Measurements from ENCODE around the gene HAGHL.
"Not testable (repeated sequence)": the region's sequence is repeated elsewhere in the genome, so short reads cannot be mapped to it uniquely, and the experiment has no call there.

The HAGHL gene

GRCh38 chr16:772959-773358 lies 46.1 kb downstream of the HAGHL start:
- no peaks in the 10 kb centered on the region for H3K9me3 ChIP-seq (ENCODE audit: control insufficient read depth, insufficient read depth, low read depth, low read length)
- ChIA-PET POLR2A (interaction anchor here (0.6 to 1.2 kb wide), 3 partner anchors 10 to 393 kb away, joined by 3 to 5 read pairs (median 4); no protein-coding TSS in a partner anchor), CTCF (interaction anchor here (1.1 to 1.4 kb wide), 2 partner anchors 12 to 60 kb away, joined by 4 to 6 read pairs; no protein-coding TSS in a partner anchor)
- H3K4me3 ChIP-seq (ENCODE audit: low read depth, low read length): no peak overlapping the region
- H3K4me1 ChIP-seq (ENCODE audit: control insufficient read depth, insufficient read depth, low read length): no peaks in the 10 kb centered on the region
- H3K36me3 ChIP-seq (ENCODE audit: control insufficient read depth in 2 of 2, insufficient read depth in 1 of 2, low read length in 2 of 2): no peaks in the 10 kb centered on the region
- no peak overlapping the region for H3K27ac ChIP-seq (ENCODE audit: extremely low read depth, low read depth, low read length)
- no peak for TF ChIP-seq ZNF335 (tag by site-specific recombination; conservative IDR thresholded peaks at IDR 0.05)
- TF ChIP-seq GFI1B (tag by site-specific recombination; IDR thresholded peaks at IDR 0.05): no peak
- no peak for TF ChIP-seq KLF8 (tag by site-specific recombination; IDR thresholded peaks at IDR 0.05)
- TF ChIP-seq ZFP41 (tag by site-specific recombination; IDR thresholded peaks at IDR 0.05; ENCODE audit: borderline replicate concordance): no peak
- TF ChIP-seq SCRT2 (tag by site-specific recombination; IDR thresholded peaks at IDR 0.05): peak; percentile 64; the same call in 1 of the 2 replicates

DNA sequence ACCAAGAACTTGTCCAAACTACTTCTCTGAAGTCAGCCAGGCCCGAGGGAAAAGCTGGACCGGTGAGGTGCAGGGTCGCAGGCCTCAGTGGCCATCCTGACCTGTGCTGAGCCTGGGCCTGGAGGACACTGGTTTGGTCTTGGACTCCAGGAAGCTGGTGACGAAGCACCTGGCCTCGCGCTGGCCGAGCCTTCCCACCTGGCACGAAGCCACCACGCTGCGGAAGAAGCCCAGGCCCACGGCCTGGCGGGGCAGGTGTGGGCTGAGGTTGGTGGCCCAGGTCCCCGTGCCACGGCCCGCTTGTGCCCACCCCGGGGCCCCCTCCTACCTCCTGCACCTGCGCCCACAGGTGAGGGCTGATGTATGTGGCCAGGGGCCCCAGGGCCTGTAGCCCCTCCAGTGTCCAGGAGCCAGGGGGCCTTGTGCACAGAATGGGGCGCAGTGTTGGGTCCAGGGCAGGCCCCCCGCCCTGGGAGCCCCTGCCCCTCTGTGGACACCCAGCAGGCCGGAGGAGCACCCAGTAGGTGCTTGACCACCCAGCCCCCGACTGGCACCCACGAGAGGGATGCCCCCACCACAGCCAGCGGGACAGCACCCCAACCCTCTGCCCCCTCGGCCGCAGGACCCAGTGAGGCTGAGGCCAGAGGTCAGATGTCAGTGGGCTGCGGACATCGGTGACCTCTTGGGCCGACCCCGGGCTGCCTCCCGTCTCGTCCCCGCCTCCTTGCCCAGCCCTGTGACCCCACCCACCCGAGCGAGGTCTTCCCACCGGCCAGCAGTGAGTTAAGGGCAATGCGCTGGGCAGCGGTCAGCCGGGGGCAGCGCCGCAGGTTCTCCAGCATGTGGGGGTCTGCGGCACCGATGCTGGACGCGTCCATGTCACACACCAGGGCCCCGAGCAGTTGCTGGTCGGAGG lies 47.4 kb downstream of the HAGHL start:
- Histone ChIP-seq H3K4me3 (ENCODE audit: low read depth, low read length) (no peak overlapping the region), H3K9me3 (ENCODE audit: control insufficient read depth, insufficient read depth, low read depth, low read length) (no peaks in the 10 kb centered on the region), H3K4me1 (ENCODE audit: control insufficient read depth, insufficient read depth, low read length) (no peaks in the 10 kb centered on the region), H3K27ac (ENCODE audit: extremely low read depth, low read depth, low read length) (no peak overlapping the region), H3K36me3 (ENCODE audit: control insufficient read depth in 2 of 2, insufficient read depth in 1 of 2, low read length in 2 of 2) (no peaks in the 10 kb centered on the region)
- CTCF ChIA-PET: no interaction called here
- POLR2A ChIA-PET: interaction anchor here (1.2 kb wide), 1 partner anchor 391 kb away, joined by 4 read pairs; no protein-coding TSS in a partner anchor
- TF ChIP-seq ZNF138 (tag by site-specific recombination; IDR thresholded peaks at IDR 0.05; ENCODE audit: borderline replicate concordance) (no peak), BCL11B (tag by site-specific recombination; IDR thresholded peaks at IDR 0.05; ENCODE audit: low read depth) (peak; percentile 84)

GRCh38 chr16:775236-775796 lies 48.4 kb downstream of the HAGHL start:
- Histone ChIP-seq H3K36me3 (ENCODE audit: control insufficient read depth in 2 of 2, insufficient read depth in 1 of 2, low read length in 2 of 2) (no peaks in the 10 kb centered on the region), H3K4me1 (ENCODE audit: control insufficient read depth, insufficient read depth, low read length) (no peaks in the 10 kb centered on the region), H3K27ac (ENCODE audit: extremely low read depth, low read depth, low read length) (no peak overlapping the region), H3K4me3 (ENCODE audit: low read depth, low read length) (no peak overlapping the region), H3K9me3 (ENCODE audit: control insufficient read depth, insufficient read depth, low read depth, low read length) (no peaks in the 10 kb centered on the region)
- TF ChIP-seq ZFHX2 (tag by site-specific recombination; conservative IDR thresholded peaks at IDR 0.05): peak; percentile 55
- TF ChIP-seq EGR2 (tag by site-specific recombination; IDR thresholded peaks at IDR 0.05; ENCODE audit: low read depth): peak; percentile 45
- TF ChIP-seq SCRT2 (tag by site-specific recombination; IDR thresholded peaks at IDR 0.05): 0 out of 2 replicates have a peak, but pooled peaks have one; percentile 10
- TF ChIP-seq ZNF169 (tag by site-specific recombination; IDR thresholded peaks at IDR 0.05): no peak
- peak; percentile 65 for TF ChIP-seq ZNF341 (tag by site-specific recombination; IDR thresholded peaks at IDR 0.05; ENCODE audit: low read depth)
- POLR2A ChIA-PET: interaction anchor here (2.3 kb wide), 1 partner anchor 13 kb away, joined by 8 read pairs; the partner anchor contains the start of genes CHTF18 and RPUSD1
- CTCF ChIA-PET: no interaction called here

GRCh38 chr16:776298-776697 lies 49.4 kb downstream of the HAGHL start:
- CTCF ChIA-PET: interaction anchor here (0.9 to 1.5 kb wide), 3 partner anchors 9 to 64 kb away, joined by 5 to 14 read pairs (median 5); no protein-coding TSS in a partner anchor
- POLR2A ChIA-PET: interaction anchor here (2.3 kb wide), 1 partner anchor 12 kb away, joined by 8 read pairs; the partner anchor contains the start of genes CHTF18 and RPUSD1
- H3K4me3 ChIP-seq (ENCODE audit: low read depth, low read length); H3K36me3 ChIP-seq (ENCODE audit: control insufficient read depth in 2 of 2, insufficient read depth in 1 of 2, low read length in 2 of 2); H3K27ac ChIP-seq (ENCODE audit: extremely low read depth, low read depth, low read length); H3K9me3 ChIP-seq (ENCODE audit: control insufficient read depth, insufficient read depth, low read depth, low read length); H3K4me1 ChIP-seq (ENCODE audit: control insufficient read depth, insufficient read depth, low read length): not testable (repeated sequence)
- peak; percentile 82 for TF ChIP-seq ZNF121 (tag by site-specific recombination; IDR thresholded peaks at IDR 0.05)

DNA sequence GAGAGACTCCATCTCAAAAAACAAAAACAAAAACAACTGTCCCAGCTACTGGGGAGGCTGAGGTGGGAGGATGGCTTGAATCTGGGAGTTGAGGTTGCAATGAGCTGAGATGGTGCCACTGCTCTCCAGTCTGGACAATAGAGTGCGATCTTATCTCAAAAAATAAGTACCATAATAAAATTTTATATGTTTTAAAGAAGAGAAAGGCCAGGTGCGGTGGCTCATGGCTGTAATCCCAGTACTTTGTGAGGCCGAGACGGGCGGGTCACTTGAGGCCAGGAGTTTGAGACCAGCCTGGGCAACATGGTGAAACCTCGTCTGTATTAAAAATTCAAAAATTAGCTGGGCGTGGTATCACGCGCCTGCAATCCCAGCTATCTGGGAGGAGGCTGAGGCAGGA lies 49.9 kb downstream of the HAGHL start:
- Histone ChIP-seq H3K27ac (ENCODE audit: extremely low read depth, low read depth, low read length) (no peak overlapping the region), H3K4me1 (ENCODE audit: control insufficient read depth, insufficient read depth, low read length) (no peaks in the 10 kb centered on the region), H3K9me3 (ENCODE audit: control insufficient read depth, insufficient read depth, low read depth, low read length) (no peaks in the 10 kb centered on the region), H3K4me3 (ENCODE audit: low read depth, low read length) (no peak overlapping the region), H3K36me3 (ENCODE audit: control insufficient read depth in 2 of 2, insufficient read depth in 1 of 2, low read length in 2 of 2) (no peaks in the 10 kb centered on the region)
- POLR2A ChIA-PET: interaction anchor here (2.3 kb wide), 1 partner anchor 11 kb away, joined by 8 read pairs; the partner anchor contains the start of genes CHTF18 and RPUSD1
- CTCF ChIA-PET: interaction anchor here (0.6 to 1.5 kb wide), 4 partner anchors 8 to 65 kb away, joined by 3 to 14 read pairs (median 5); no protein-coding TSS in a partner anchor
- TF ChIP-seq ZNF10 (tag by site-specific recombination; IDR thresholded peaks at IDR 0.05) (no peak), ZFP3 (tag by site-specific recombination; IDR thresholded peaks at IDR 0.05; ENCODE audit: low read depth) (no peak), ZNF112 (tag by site-specific recombination; IDR thresholded peaks at IDR 0.05) (no peak), ZNF132 (tag by site-specific recombination; IDR thresholded peaks at IDR 0.05; ENCODE audit: borderline replicate concordance) (no peak), ZNF366 (tag by site-specific recombination; conservative IDR thresholded peaks at IDR 0.05) (no peak), MEIS1 (CRISPR knock-in tag; IDR thresholded peaks at IDR 0.05; ENCODE audit: borderline replicate concordance) (no peak), ZNF416 (tag by site-specific recombination; IDR thresholded peaks at IDR 0.05) (no peak), ZSCAN18 (tag by site-specific recombination; IDR thresholded peaks at IDR 0.05) (no peak), TRIM28 (IDR thresholded peaks at IDR 0.05; ENCODE audit: borderline replicate concordance, low read length) (no peak), ZNF571 (tag by site-specific recombination; IDR thresholded peaks at IDR 0.05) (no peak), ZNF791 (tag by site-specific recombination; IDR thresholded peaks at IDR 0.05) (no peak)

Data from HEK293 (cell line).